Ovary (tissue), 9 donors: ENCODE data around the gene RALBP1. TPM values are rescaled to one million over a fixed set of nuclear protein-coding genes. Genes with fewer than 3 reads are reported as not detected.

ENCODE experiments used
- DNase-seq, 5 donors: peaks; one replicate each; pipeline ENCODE4 v3.0.0-alpha.2; 2019 to 2020
- H3K27ac ChIP-seq, 2 donors: fragments of 200-600 bp; one replicate each; pipeline versions ENCODE4 v1.5.1 to v1.8.0; 2019 to 2022
- H3K27me3 ChIP-seq: fragments of 200-600 bp; one replicate; pipeline ENCODE4 v1.8.0; 2022
- H3K36me3 ChIP-seq: fragments of 200-600 bp; sonication (generic); one replicate; pipeline ENCODE4 v1.5.1; 2019
- H3K4me1 ChIP-seq: one replicate; pipeline ENCODE4 v1.8.1; 2013; ENCODE audit warnings: mild to moderate bottlenecking, moderate library complexity; ENCODE audit not compliant: insufficient read depth
- H3K4me3 ChIP-seq: fragments of 200-600 bp; sonication (generic); one replicate; pipeline ENCODE4 v1.5.1; 2017
- H3K9me3 ChIP-seq, 2 donors: fragments of 200-600 bp in 1 of 2; sonication (generic) in 1 of 2; one replicate each; pipeline versions ENCODE4 v1.5.1 to v1.8.1; 2013 to 2019; ENCODE audit warnings: mild to moderate bottlenecking in 1 of 2, moderate library complexity in 1 of 2
- CTCF ChIP-seq, 3 donors: fragments of 450-650 bp in 2 of 3; fragments of 200-600 bp in 1 of 3; IDR thresholded peaks; one replicate each; pipeline versions ENCODE4 v1.5.1 to v1.8.0; 2016 to 2022; ENCODE audit warnings: antibody characterized with exemption in 3 of 3, mild to moderate bottlenecking in 1 of 3
- EP300 ChIP-seq: sonication (generic); formaldehyde crosslinking; IDR thresholded peaks from one replicate; pipeline ENCODE4 v1.6.1; 2017; ENCODE audit warnings: antibody characterized with exemption
- POLR2A ChIP-seq: fragments of 450-650 bp; IDR thresholded peaks from one replicate; pipeline ENCODE4 v1.6.1; 2017; ENCODE audit warnings: antibody characterized with exemption, mild to moderate bottlenecking, moderate library complexity
- WGBS, 3 donors: extraction: QIAGEN DNeasy Blood & Tissue Kit in 1 of 3; methylation state at CpG; one replicate each; pipeline versions ENCODE4 v1.1.5 to v1.1.7; 2013 to 2017; 5-methylcytosine and 5-hydroxymethylcytosine counted together
- intact Hi-C, 4 donors: fragments of 100-400 bp; cut with DNase I; formaldehyde crosslinking; loops; one replicate each; pipeline versions ENCODE4 v1.11.0 to v1.15.1; 2022 to 2023
- polyA plus RNA-seq, 2 donors: library from polyadenylated mRNA; stranded (reverse); fragments of 200-250 nt in 1 of 2; fragments of 350-450 nt in 1 of 2; fragmentation: Illumina TruSeq in 1 of 2; extraction: RNeasy Lipid Tissue Mini Kit (QIAGEN cat#74804) in 1 of 2; gene quantifications; one replicate each; pipeline ENCODE4 v1.2.3, GENCODE V29; 2013 to 2014
- total RNA-seq, 7 donors: library from RNA; depleted of rRNA in 2 of 7; stranded (reverse); fragments of >200 nt in 2 of 7; fragmentation: NEBNext Ultra II Directional in 3 of 7; extraction: Animal tissue kit (Norgen Biotek cat#: 25700) in 3 of 7; gene quantifications; one replicate each; pipeline versions ENCODE4 v1.1.0 to v1.2.4, GENCODE V29; 2016 to 2023
- donor health status: DM: no; HTN: no; CAD: no; lungs with moderate emphysema.
- donor health status: DM: no; HTN: no; CAD: no.
- donor health status: Bipolar disorder and iron deficiency.
- donor health status: DM: yes; HTN: yes; CAD: no.
- donor health status: DM: no; HTN: no; CAD: no.
- donor health status: DM: yes; HTN: yes; CAD: no.

RALBP1 gene
- total and polyA plus RNA-seq, 9 donors = 24.7 to 66.3 (median 42.1) TPM

- no peaks in the 10 kb centered on the region for H3K9me3 ChIP-seq
- WGBS, 3 donors = 86 to 88% (median 88%) methylated on average over 4 of the region's 4 CpGs
- H3K4me3 ChIP-seq = no peak overlapping the region
- no peaks in the 10 kb centered on the region for H3K27me3 ChIP-seq
- no peaks in the 10 kb centered on the region for H3K36me3 ChIP-seq
- DNase-seq = no peak
- intact Hi-C loops = no loop called here
- no peak for TF ChIP-seq POLR2A
- no peak for TF ChIP-seq EP300
- TF ChIP-seq CTCF (IDR thresholded peaks at IDR 0.05) = no peak
- no peak overlapping the region for H3K27ac ChIP-seq
- no peaks in the 10 kb centered on the region for H3K4me1 ChIP-seq
Measured at GRCh38 chr18:9552616-9553015, 77.3 kb downstream of the RALBP1 start.

- no peak overlapping the region for H3K27ac ChIP-seq
- no peaks in the 10 kb centered on the region for H3K4me1 ChIP-seq
- H3K4me3 ChIP-seq = no peak overlapping the region
- 86 to 90% (median 88%) methylated on average over 13 of the region's 13 CpGs for WGBS, 3 donors
- no peaks in the 10 kb centered on the region for H3K27me3 ChIP-seq
- H3K36me3 ChIP-seq = no peaks in the 10 kb centered on the region
- H3K9me3 ChIP-seq = no peaks in the 10 kb centered on the region
- DNase-seq = no peak
- TF ChIP-seq EP300 = no peak
- TF ChIP-seq CTCF (IDR thresholded peaks at IDR 0.05) = no peak
- no peak for TF ChIP-seq POLR2A
- intact Hi-C loops = no loop called here
Measured at GRCh38 chr18:9557250-9557943, 82.1 kb downstream of the RALBP1 start.

GRCh38 chr18:9558387-9559064, 83.2 kb downstream of the RALBP1 start:
- TF ChIP-seq POLR2A (no peak), EP300 (no peak), CTCF (IDR thresholded peaks at IDR 0.05) (no peak)
- intact Hi-C loops = no loop called here
- no peak overlapping the region for H3K27ac ChIP-seq
- no peaks in the 10 kb centered on the region for H3K9me3 ChIP-seq
- H3K4me3 ChIP-seq = no peak overlapping the region
- DNase-seq = no peak
- no peaks in the 10 kb centered on the region for H3K36me3 ChIP-seq
- H3K27me3 ChIP-seq = no peaks in the 10 kb centered on the region
- H3K4me1 ChIP-seq = no peaks in the 10 kb centered on the region
- 88 to 89% (median 89%) methylated on average over 4 of the region's 4 CpGs for WGBS, 3 donors

- intact Hi-C loops = no loop called here
- H3K27ac ChIP-seq = no peak overlapping the region
- no peak for DNase-seq
- H3K9me3 ChIP-seq = no peaks in the 10 kb centered on the region
- no peaks in the 10 kb centered on the region for H3K36me3 ChIP-seq
- no peaks in the 10 kb centered on the region for H3K4me1 ChIP-seq
- WGBS, 3 donors = 79 to 88% (median 83%) methylated on average over 6 of the region's 6 CpGs
- H3K27me3 ChIP-seq = no peaks in the 10 kb centered on the region
- no peak overlapping the region for H3K4me3 ChIP-seq
- TF ChIP-seq POLR2A (no peak), CTCF (IDR thresholded peaks at IDR 0.05) (no peak), EP300 (no peak)
Measured at GRCh38 chr18:9559253-9559652, 83.9 kb downstream of the RALBP1 start.
